HG03196 (cell line): ENCODE results near the gene BORCS5.
"Not testable (repeated sequence)": the region's sequence is repeated elsewhere in the genome, so short reads cannot be mapped to it uniquely, and the experiment has no call there.

ENCODE experiments used
- ATAC-seq: cut with Tn5 transposase; IDR thresholded peaks from one replicate; pipeline ENCODE4 v1.9.1; 2021; ENCODE audit not compliant: unreplicated experiment

The BORCS5 gene

GRCh38 chr12:12482959-12483358 lies 126.1 kb downstream of the BORCS5 start:
- no peak for ATAC-seq

- no peak for ATAC-seq
These were observed 126.6 kb downstream of the BORCS5 start for GRCh38 chr12:12483438-12483837.

GRCh38 chr12:12486661-12487240 lies 129.9 kb downstream of the BORCS5 start:
- peak; percentile 76 for ATAC-seq

- no peak for ATAC-seq
These were observed 130.6 kb downstream of the BORCS5 start for GRCh38 chr12:12487490-12487889.

GRCh38 chr12:12488296-12488695 lies 131.4 kb downstream of the BORCS5 start:
- ATAC-seq: no peak

DNA sequence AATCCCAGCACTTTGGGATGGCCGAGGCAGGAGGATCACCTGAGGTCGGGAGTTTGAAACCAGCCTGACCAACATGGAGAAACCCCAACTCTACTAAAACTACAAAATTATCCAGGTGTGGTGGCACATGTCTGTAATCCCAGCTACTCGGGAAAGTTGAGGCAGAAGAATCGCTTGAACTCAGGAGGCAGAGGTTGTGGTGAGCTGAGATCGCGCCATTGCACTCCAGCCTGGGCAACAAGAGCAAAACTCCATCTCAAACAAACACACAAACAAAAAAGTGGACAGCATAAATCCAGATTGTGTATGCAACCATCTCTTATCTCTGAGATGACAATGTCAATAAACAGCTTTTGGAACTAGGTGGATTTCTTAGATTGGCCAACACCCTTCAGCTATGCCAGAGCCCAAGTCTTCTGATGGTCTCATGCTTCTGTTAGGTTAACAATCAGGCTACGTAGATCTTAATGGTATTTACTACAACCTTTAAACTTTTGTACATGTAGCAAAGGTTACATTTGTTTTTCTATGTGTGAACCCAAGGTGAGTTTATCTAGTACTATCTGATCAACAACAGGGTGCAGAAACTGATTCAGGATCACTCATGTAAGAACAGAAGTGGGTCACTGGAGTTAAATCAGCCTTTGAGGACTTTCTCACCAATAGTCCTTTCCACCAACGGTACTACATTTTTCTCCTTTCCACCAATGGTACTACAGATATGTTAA lies 132.1 kb downstream of the BORCS5 start:
- no peak for ATAC-seq

GRCh38 chr12:12491606-12492005 lies 134.7 kb downstream of the BORCS5 start:
- ATAC-seq: no peak

DNA sequence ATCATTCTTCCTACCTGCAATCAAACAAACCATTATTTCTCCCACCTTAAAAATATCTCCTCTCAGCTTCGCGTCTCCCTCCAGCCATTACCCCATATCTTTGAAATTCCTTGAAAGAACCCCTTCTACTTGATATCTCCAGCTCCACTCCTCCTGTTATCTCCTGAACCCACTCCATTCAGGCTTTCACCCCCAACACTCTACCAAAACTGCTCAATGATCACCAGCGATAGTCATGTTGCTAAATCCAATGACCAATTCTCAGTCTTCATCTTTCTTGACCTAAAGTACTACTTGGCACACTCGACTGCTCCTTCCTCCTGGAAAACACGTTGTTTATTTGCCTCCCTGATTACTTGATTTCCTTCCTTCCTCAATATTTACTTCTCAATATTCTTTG lies 135.7 kb downstream of the BORCS5 start:
- no peak for ATAC-seq

- no peak for ATAC-seq
These were observed 138.7 kb downstream of the BORCS5 start for GRCh38 chr12:12495536-12495935.

DNA sequence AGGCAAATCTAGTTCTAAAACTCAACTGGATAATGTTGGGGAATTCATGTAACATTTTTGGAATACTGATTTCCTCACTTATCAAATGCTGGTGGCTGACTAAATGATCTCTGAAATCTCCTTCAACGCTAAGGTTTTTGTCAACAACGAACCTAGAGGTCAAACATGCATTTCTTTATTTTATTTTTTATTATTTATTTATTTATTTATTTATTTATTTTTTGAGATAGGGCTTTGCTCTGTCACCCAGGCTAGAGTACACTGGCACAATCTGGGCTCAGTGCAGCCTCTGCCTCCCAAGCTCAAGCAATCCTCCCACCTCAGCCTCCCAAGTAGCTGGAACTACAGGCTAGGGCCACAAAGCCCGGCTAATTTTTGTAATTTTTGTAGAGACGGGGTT lies 141.3 kb downstream of the BORCS5 start:
- ATAC-seq: no peak

DNA sequence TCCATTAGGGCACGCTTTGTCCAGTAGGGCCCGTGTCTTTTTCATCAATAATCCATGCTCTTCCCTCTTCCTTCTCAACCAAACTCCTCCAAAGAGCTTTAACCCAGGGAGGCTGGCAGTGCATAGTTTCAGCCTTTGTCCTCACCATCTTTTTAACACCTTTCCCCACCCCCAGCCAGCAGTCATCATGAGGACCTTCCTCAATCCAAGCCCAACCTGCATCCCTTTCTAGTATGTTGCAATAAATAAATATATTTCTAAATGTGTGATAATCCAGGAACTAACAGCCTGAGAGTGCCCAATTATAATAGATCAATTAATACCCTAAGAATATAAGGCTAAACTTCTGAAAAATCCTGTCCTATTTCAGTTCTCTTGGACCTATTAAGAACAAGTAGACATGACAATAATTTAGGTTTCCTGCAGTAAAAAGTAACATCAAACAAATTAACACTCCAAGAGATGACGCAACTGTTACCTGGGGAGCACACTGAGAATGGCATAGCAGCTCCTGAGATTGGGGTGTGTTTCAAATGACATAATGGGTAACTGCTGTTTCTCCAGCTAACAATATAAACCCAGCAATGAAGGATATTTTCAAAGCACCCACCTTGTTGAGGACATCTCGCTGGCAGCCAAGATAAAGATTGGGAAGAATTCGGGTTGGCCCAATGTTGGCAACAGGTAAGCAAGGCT lies 143.2 kb downstream of the BORCS5 start:
- no peak for ATAC-seq

DNA sequence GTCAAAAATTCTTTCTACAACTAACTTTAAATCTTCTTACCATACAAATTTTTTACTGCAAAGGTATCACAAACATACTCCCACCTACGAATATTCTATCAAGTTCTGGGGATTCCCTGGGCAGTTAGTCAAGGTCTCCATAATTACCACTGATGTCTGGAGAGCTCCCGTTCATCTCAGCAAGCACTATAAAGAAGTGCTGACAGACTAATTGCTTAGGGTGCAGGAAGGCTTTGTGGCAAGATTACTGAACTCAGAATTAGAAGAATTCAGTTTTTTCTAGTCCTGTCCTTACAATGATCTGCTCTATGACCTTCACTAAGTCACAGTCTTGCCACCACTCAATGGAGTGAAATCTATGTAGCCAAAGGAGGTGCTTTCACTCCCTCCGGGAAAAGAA lies 144.2 kb downstream of the BORCS5 start:
- ATAC-seq: no peak

GRCh38 chr12:12502130-12502814 lies 145.4 kb downstream of the BORCS5 start:
- ATAC-seq: not testable (repeated sequence)

DNA sequence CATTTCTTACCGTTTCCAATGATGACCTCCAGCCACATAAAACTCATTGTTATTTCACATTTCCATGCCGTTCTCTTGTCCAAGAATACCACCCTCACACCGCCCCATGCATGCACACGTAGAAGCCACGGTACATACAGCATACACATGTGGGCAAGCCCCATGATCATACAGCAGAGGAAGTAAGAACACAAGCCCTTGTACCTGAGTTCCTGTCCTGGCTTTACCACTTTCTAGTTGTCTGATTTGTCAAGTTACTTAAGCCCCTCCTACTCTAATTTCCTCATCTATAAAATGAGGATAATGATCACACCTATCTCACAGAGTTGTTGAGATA lies 145.9 kb downstream of the BORCS5 start:
- no peak for ATAC-seq

GRCh38 chr12:12503384-12504078 lies 146.7 kb downstream of the BORCS5 start:
- no peak for ATAC-seq

DNA sequence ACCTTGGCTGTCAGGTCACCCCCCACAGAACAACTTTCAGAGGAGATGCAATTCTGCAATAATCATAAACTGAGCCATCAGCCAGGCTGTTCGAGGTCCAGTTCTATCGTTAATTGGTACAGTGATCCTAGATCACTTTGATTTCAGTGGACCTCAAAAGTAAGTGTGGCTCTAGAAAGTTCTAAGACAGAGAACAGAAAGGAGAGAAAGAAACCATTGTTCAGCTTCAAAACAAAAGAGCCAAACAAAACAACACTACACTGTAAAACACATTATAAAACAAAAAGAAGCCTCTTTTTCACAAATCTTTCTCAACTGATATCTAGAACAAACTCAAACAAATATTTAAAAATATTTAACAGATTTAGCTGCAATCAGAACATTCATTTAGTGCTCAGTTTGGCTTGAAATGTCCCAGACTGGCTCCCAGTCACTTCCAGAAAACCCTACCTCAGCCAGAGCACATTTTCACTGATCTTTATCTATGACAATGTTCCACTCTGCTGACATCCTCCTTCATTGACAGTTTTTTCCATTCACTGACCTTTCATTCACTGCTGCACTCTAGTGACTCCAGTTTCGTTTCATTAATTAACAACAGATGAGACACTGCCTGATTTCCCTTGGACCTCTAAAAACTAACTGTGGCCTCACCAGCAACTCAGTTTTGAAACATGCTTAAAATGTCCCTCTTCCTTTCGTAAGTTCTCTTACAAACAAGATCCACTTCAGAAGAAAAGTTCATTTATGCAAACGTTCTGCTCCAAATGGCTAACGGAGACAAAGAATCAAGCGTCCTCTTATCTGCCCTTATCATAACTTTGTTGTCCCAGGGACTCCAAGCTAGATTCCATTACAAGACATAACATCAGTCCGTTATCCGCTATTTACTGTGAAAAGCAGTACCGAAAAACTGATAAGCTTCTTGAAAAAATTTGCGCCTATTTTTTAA lies 148.9 kb downstream of the BORCS5 start:
- ATAC-seq: peak; percentile 80

GRCh38 chr12:12506496-12506890 lies 149.6 kb downstream of the BORCS5 start:
- ATAC-seq: no peak

- no peak for ATAC-seq
These were observed 150.2 kb downstream of the BORCS5 start for GRCh38 chr12:12507121-12507520.

- ATAC-seq: no peak
These were observed 151.7 kb downstream of the BORCS5 start for GRCh38 chr12:12508612-12509011.

DNA sequence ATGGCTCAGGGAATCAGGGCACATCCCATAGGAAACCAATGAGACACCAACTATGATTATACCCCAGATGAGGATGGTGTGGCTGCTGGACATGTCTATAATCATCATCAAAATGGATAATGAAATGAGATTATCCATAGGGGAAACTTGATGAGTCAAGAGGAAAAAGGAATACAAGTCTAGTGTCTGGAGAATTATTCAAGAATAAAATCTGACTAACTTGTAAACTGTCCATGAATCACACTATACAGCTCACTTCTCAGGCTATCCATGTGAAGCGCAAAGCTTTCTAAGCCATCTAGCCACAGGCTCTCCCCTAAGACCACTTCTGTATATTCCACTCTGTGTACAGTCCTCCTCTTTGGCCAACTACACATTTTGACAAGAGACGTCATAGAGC lies 153.3 kb downstream of the BORCS5 start:
- no peak for ATAC-seq
